CMK (cell line): ENCODE results near the gene MMP10.
"Not testable (repeated sequence)": the region's sequence is repeated elsewhere in the genome, so short reads cannot be mapped to it uniquely, and the experiment has no call there.

Experiments
- DNase-seq: peaks from one replicate; pipeline ENCODE4 v3.0.0-alpha.2; 2010; ENCODE audit warnings: low read depth

Gene MMP10

GRCh38 chr11:102783016-102783415 is 2.6 kb upstream of the MMP10 start:
- no peak for DNase-seq

- no peak for DNase-seq
Measured at GRCh38 chr11:102781676-102782075, 1.2 kb upstream of the MMP10 start.

- no peak for DNase-seq
Measured at GRCh38 chr11:102776454-102776853, 4.0 kb downstream of the MMP10 start.

GRCh38 chr11:102773386-102773785 is 7.0 kb downstream of the MMP10 start:
- DNase-seq = no peak

GRCh38 chr11:102771351-102771750 is 9.1 kb downstream of the MMP10 start:
- DNase-seq = no peak

- no peak for DNase-seq
Measured at GRCh38 chr11:102770191-102770590, 10.2 kb downstream of the MMP10 start.

GRCh38 chr11:102767800-102768199 is 12.6 kb downstream of the MMP10 start:
- no peak for DNase-seq

- DNase-seq = no peak
Measured at GRCh38 chr11:102763440-102763839, 17.0 kb downstream of the MMP10 start.

GRCh38 chr11:102762361-102762767 is 18.1 kb downstream of the MMP10 start:
- DNase-seq = no peak

- no peak for DNase-seq
Measured at GRCh38 chr11:102761646-102762238, 18.7 kb downstream of the MMP10 start.

GRCh38 chr11:102760344-102761035 is 19.9 kb downstream of the MMP10 start:
- DNase-seq = no peak

- DNase-seq = no peak
Measured at GRCh38 chr11:102757823-102758549, 22.4 kb downstream of the MMP10 start.

GRCh38 chr11:102753267-102753666 is 27.2 kb downstream of the MMP10 start:
- no peak for DNase-seq

GRCh38 chr11:102751673-102752072 is 28.8 kb downstream of the MMP10 start:
- DNase-seq = no peak

- DNase-seq = no peak
Measured at GRCh38 chr11:102749101-102749722, 31.2 kb downstream of the MMP10 start.

- DNase-seq = not testable (repeated sequence)
Measured at GRCh38 chr11:102746746-102747578, 33.5 kb downstream of the MMP10 start.

- DNase-seq = no peak
Measured at GRCh38 chr11:102734650-102735049, 45.8 kb downstream of the MMP10 start.

GRCh38 chr11:102733232-102733875 is 47.1 kb downstream of the MMP10 start:
- peak; percentile 22 for DNase-seq

GRCh38 chr11:102730944-102731343 is 49.5 kb downstream of the MMP10 start:
- DNase-seq = not testable (repeated sequence)

GRCh38 chr11:102729849-102730815 is 50.3 kb downstream of the MMP10 start:
- no peak for DNase-seq
